Endothelial cell of umbilical vein (primary cell): ENCODE measurements around the gene SLC26A8. TPM values are rescaled to one million over a fixed set of nuclear protein-coding genes. Genes with fewer than 3 reads are reported as not detected.
A peak's percentile ranks its signal among the peaks of the same experiment; 100 is the strongest.

Experiments
- BruUV-seq: library from RNA; stranded (reverse); fragments of 400-500 nt; replicated peaks from 2 replicates; lab custom pipeline; 2021; lab: Mats Ljungman, UMichigan
- CTCF ChIA-PET: fragments of 300-600, 350-600 bp; sonication (Branson Sonifier 250); formaldehyde crosslinking; loops from one replicate; lab custom pipeline; 2021; ENCODE audit warnings: antibody characterized with exemption, inconsistent platforms; lab: Charles Lee
- POLR2A ChIA-PET: fragments of 300-600, 350-600 bp; sonication (Branson Sonifier 250); formaldehyde crosslinking; loops from one replicate; lab custom pipeline; 2021; ENCODE audit warnings: antibody characterized with exemption, inconsistent platforms; lab: Charles Lee
- DNase-seq: peaks from one replicate; pipeline ENCODE4 v3.0.0-alpha.2; 2011; ENCODE audit warnings: low read depth, low spot score
- FAIRE-seq: peaks from 2 replicates; lab custom pipeline; 2011; peaks lifted over from hg19 to GRCh38; lab: Jason Lieb, UNC
- H2AFZ ChIP-seq: 2 replicates; pipeline ENCODE4 v1.6.0; 2012; ENCODE audit warnings: low read depth, low read length, control low read depth, inconsistent platforms
- H3K27ac ChIP-seq: 2 replicates; pipeline ENCODE4 v1.5.1; 2011; ENCODE audit warnings: low read depth, mild to moderate bottlenecking, control low read depth, low read length, moderate library complexity; ENCODE audit not compliant: insufficient read depth
- H3K27me3 ChIP-seq, 2 experiments: 2 replicates each; pipeline versions ENCODE4 v1.6.0 to v1.6.1; 2011; ENCODE audit warnings: low read length in 2 of 2, mixed read lengths in 1 of 2; ENCODE audit not compliant: control insufficient read depth in 2 of 2, insufficient read depth in 2 of 2
- H3K36me3 ChIP-seq, 2 experiments: 2 replicates in 1 of 2; 3 replicates in 1 of 2; pipeline ENCODE4 v1.5.1; 2011; ENCODE audit warnings: low read length in 2 of 2, mild to moderate bottlenecking in 1 of 2, moderate library complexity in 1 of 2; ENCODE audit not compliant: control insufficient read depth in 2 of 2, insufficient read depth in 2 of 2; ENCODE audit errors: extremely low read depth in 1 of 2
- H3K4me1 ChIP-seq: 3 replicates; pipeline ENCODE4 v1.5.1; 2011; ENCODE audit warnings: mild to moderate bottlenecking, low read length; ENCODE audit not compliant: control insufficient read depth, insufficient read depth; ENCODE audit errors: extremely low read depth
- H3K4me2 ChIP-seq: 2 replicates; pipeline ENCODE4 v1.6.1; 2011; ENCODE audit warnings: low read length, control low read depth, mixed read lengths; ENCODE audit not compliant: insufficient read depth
- H3K4me3 ChIP-seq, 3 experiments: fragments of 200-600 bp in 1 of 3; sonication (generic), shearing (Covaris generic) in 1 of 3; replicated peaks in 1 of 3; 2 replicates each; pipeline ENCODE4 v1.5.1; 2011 to 2016; ENCODE audit warnings: control low read depth in 3 of 3, low read length in 3 of 3, mild to moderate bottlenecking in 2 of 3, inconsistent platforms in 1 of 3, low read depth in 1 of 3, moderate library complexity in 1 of 3; ENCODE audit not compliant: insufficient read depth in 1 of 3
- H3K79me2 ChIP-seq: 2 replicates; pipeline ENCODE4 v1.6.0; 2012; ENCODE audit warnings: low read length, inconsistent platforms; ENCODE audit not compliant: control insufficient read depth, insufficient read depth
- H3K9ac ChIP-seq: replicated peaks from 2 replicates; pipeline ENCODE3; 2011; ENCODE audit warnings: low read length, control low read depth; ENCODE audit not compliant: insufficient read depth; ENCODE audit errors: extremely low read depth
- H3K9me1 ChIP-seq: replicated peaks from 3 replicates; pipeline ENCODE4 v1.6.0; 2011; ENCODE audit warnings: mild to moderate bottlenecking, low read length; ENCODE audit not compliant: control insufficient read depth, insufficient read depth; ENCODE audit errors: extremely low read depth
- H3K9me3 ChIP-seq: replicated peaks from 2 replicates; pipeline ENCODE4 v1.5.1; 2012; ENCODE audit warnings: low read length, inconsistent platforms; ENCODE audit not compliant: control insufficient read depth, insufficient read depth
- H4K20me1 ChIP-seq: replicated peaks from 2 replicates; pipeline ENCODE3; 2011; ENCODE audit warnings: mild to moderate bottlenecking, low read length; ENCODE audit not compliant: control insufficient read depth, insufficient read depth; ENCODE audit errors: extremely low read depth
- EZH2 ChIP-seq: IDR thresholded peaks from 2 replicates; pipeline ENCODE4 v1.6.1; 2012; ENCODE audit warnings: borderline replicate concordance, low read depth, mild to moderate bottlenecking, moderate library complexity, low read length, inconsistent platforms; ENCODE audit not compliant: severe bottlenecking
- FOS ChIP-seq: IDR thresholded peaks from 2 replicates; pipeline ENCODE4 v1.6.1; 2011; ENCODE audit warnings: mild to moderate bottlenecking, low read length, moderate library complexity, borderline replicate concordance; ENCODE audit not compliant: insufficient read depth
- GATA2 ChIP-seq: IDR thresholded peaks from 2 replicates; pipeline ENCODE4 v1.7.0; 2011; ENCODE audit warnings: low read depth, mild to moderate bottlenecking, moderate library complexity, mixed read lengths, low read length; ENCODE audit not compliant: insufficient read length, insufficient read depth
- JUN ChIP-seq: IDR thresholded peaks from 2 replicates; pipeline ENCODE4 v1.6.1; 2011; ENCODE audit warnings: borderline replicate concordance, low read depth; ENCODE audit not compliant: insufficient read length, insufficient read depth
- MYC ChIP-seq: IDR thresholded peaks from one replicate; pipeline ENCODE4 v1.6.1; 2011; ENCODE audit warnings: mild to moderate bottlenecking, low read depth, low read length
- POLR2A ChIP-seq: IDR thresholded peaks from 2 replicates; pipeline ENCODE4 v1.6.1; 2012; ENCODE audit warnings: low read depth, mild to moderate bottlenecking, control low read depth, low read length
- POLR2AphosphoS5 ChIP-seq: IDR thresholded peaks from 2 replicates; pipeline ENCODE4 v1.6.1; 2012; ENCODE audit warnings: low read depth, mild to moderate bottlenecking, control low read depth, low read length, moderate library complexity; ENCODE audit not compliant: insufficient read depth
- dilution Hi-C: fragments of 300-500 bp; cut with MboI; formaldehyde crosslinking; loops from one replicate; pipeline ENCODE4 v1.15.0; 2019; ENCODE audit warnings: low sequenced_read_pairs; ENCODE audit not compliant: extremely low pct_ligation_motif_present
- intact Hi-C: fragments of 100-400 bp; cut with micrococcal nuclease; formaldehyde crosslinking; loops from one replicate; pipeline ENCODE4 v1.10.0; 2022
- polyA plus RNA-seq, 4 experiments: library from polyadenylated mRNA; depleted of rRNA in 3 of 4; stranded (reverse) in 3 of 4; unstranded in 1 of 4; fragments of >200 nt; gene quantifications; 2 replicates each; pipeline versions ENCODE4 v1.2.1 to v1.2.3, GENCODE V29; 2011 to 2012; ENCODE audit warnings: missing spikeins in 1 of 4
- total RNA-seq: library from RNA; stranded (reverse); gene quantifications from 2 replicates; pipeline ENCODE4 v1.2.3, GENCODE V29; 2021
- TF ChIP-seq, protein P1 (sequence below), 2 donors: IDR thresholded peaks; 1 replicate in 1 of 2; 2 replicates in 1 of 2; pipeline ENCODE4 v1.5.1; 2011; ENCODE audit warnings: low read length in 2 of 2, mild to moderate bottlenecking in 2 of 2, moderate library complexity in 2 of 2, control low read depth in 1 of 2, inconsistent platforms in 1 of 2, low read depth in 1 of 2; ENCODE audit not compliant: insufficient read depth in 1 of 2; ENCODE audit errors: extremely low read depth in 1 of 2
- TF ChIP-seq, protein P2 (sequence below): IDR thresholded peaks from 2 replicates; pipeline ENCODE4 v1.6.1; 2011; ENCODE audit not compliant: insufficient read depth, insufficient read length

Gene SLC26A8
- total and polyA plus RNA-seq, 2 donors (not counting 3 experiments of a cell fraction or from before 2014, with no cell fraction given) = 0.01 TPM; not detected in 1

DNA sequence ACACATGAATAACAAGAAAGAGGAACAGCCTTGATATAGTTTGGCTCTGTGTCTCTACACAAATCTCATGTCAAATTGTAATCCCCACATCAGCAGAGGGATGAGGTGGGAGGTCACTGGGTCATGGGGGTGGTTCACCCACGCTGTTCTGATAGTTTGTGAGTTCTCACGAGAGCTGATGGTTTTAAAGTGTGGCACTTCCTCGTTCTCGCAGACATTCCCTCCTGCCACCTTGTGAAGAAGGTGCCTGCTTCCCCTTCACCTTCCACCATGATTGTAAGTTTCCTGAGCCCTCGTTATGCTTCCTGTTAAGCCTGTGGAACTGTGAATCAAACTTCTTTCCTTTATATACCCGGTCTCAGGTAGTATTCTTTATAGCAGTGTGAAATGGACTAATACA lies 116.7 kb downstream of the SLC26A8 start:
- dilution Hi-C loops = no loop called here
- no peak overlapping the region for H2AFZ ChIP-seq

More for the DNA sequence above, 116.7 kb downstream of the SLC26A8 start:
- Histone ChIP-seq H3K9ac (no peak overlapping the region), H3K4me1 (peaks cover 18% of the 10 kb centered on the region), H4K20me1 (no peaks in the 10 kb centered on the region), H3K36me3 (peaks cover 2% of the 10 kb centered on the region in 2 experiments), H3K9me3 (peaks cover 4% of the 10 kb centered on the region), H3K79me2 (peaks cover 81% of the 10 kb centered on the region), H3K9me1 (no peaks in the 10 kb centered on the region), H3K4me2 (no peak overlapping the region), H3K27ac (no peak overlapping the region), H3K27me3 (no peaks in the 10 kb centered on the region), H3K4me3 (no peak overlapping the region)
- DNase-seq (no peak), FAIRE-seq (peak; percentile 15)
- CTCF ChIA-PET = interaction anchor here (2.5 kb wide), 1 partner anchor 9 kb away, joined by 8 read pairs; no protein-coding TSS in a partner anchor
- BruUV-seq = no TSS peak
- TF ChIP-seq GATA2 (no peak), JUN (no peak), POLR2A (no peak), MYC (no peak), POLR2AphosphoS5 (no peak), EZH2 (no peak), FOS (no peak)
- TF ChIP-seq, protein P1, sequence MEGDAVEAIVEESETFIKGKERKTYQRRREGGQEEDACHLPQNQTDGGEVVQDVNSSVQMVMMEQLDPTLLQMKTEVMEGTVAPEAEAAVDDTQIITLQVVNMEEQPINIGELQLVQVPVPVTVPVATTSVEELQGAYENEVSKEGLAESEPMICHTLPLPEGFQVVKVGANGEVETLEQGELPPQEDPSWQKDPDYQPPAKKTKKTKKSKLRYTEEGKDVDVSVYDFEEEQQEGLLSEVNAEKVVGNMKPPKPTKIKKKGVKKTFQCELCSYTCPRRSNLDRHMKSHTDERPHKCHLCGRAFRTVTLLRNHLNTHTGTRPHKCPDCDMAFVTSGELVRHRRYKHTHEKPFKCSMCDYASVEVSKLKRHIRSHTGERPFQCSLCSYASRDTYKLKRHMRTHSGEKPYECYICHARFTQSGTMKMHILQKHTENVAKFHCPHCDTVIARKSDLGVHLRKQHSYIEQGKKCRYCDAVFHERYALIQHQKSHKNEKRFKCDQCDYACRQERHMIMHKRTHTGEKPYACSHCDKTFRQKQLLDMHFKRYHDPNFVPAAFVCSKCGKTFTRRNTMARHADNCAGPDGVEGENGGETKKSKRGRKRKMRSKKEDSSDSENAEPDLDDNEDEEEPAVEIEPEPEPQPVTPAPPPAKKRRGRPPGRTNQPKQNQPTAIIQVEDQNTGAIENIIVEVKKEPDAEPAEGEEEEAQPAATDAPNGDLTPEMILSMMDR (IDR thresholded peaks at IDR 0.05; ENCODE audit: extremely low read depth in 1 of 2, insufficient read depth in 1 of 2, low read depth in 1 of 2, low read length in 2 of 2) = no peak
- TF ChIP-seq, protein P2, sequence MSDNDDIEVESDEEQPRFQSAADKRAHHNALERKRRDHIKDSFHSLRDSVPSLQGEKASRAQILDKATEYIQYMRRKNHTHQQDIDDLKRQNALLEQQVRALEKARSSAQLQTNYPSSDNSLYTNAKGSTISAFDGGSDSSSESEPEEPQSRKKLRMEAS = no peak
- POLR2A ChIA-PET = no interaction called here
- intact Hi-C loops = no loop called here
